ENCODE results near the gene RGL1. TPM values are rescaled to one million over a fixed set of nuclear protein-coding genes. Genes with fewer than 3 reads are reported as not detected.

The RGL1 gene
- total RNA-seq, 1 experiment from 2014 or later = 3.7 TPM

GRCh38 chr1:183844806-183845205 lies 39.9 kb downstream of the RGL1 start:
- DNase-seq (ENCODE audit: low spot score) = no peak
- in situ Hi-C loops (cut with HindIII; ENCODE audit: low sequenced_read_pairs) = no loop called here

- in situ Hi-C loops (cut with HindIII; ENCODE audit: low sequenced_read_pairs) = no loop called here
Measured at GRCh38 chr1:183845681-183846080, 40.8 kb downstream of the RGL1 start.

GRCh38 chr1:183847641-183848040 lies 42.7 kb downstream of the RGL1 start:
- no peak for DNase-seq (ENCODE audit: low spot score)
- in situ Hi-C loops (cut with HindIII; ENCODE audit: low sequenced_read_pairs) = no loop called here

More at GRCh38 chr1:183845681-183846080, 40.8 kb downstream of the RGL1 start:
- DNase-seq (ENCODE audit: low spot score) = no peak

GRCh38 chr1:183850852-183851251 lies 45.9 kb downstream of the RGL1 start:
- in situ Hi-C loops (cut with HindIII; ENCODE audit: low sequenced_read_pairs) = no loop called here
- DNase-seq (ENCODE audit: low spot score) = no peak

- in situ Hi-C loops (cut with HindIII; ENCODE audit: low sequenced_read_pairs) = no loop called here
- no peak for DNase-seq (ENCODE audit: low spot score)
Measured at GRCh38 chr1:183859119-183859518, 54.2 kb downstream of the RGL1 start.

- no peak for DNase-seq (ENCODE audit: low spot score)
- in situ Hi-C loops (cut with HindIII; ENCODE audit: low sequenced_read_pairs) = no loop called here
Measured at GRCh38 chr1:183859831-183860230, 54.9 kb downstream of the RGL1 start.

- in situ Hi-C loops (cut with HindIII; ENCODE audit: low sequenced_read_pairs) = no loop called here
- no peak for DNase-seq (ENCODE audit: low spot score)
Measured at GRCh38 chr1:183862967-183863366, 58.0 kb downstream of the RGL1 start.

GRCh38 chr1:183863852-183864251 lies 58.9 kb downstream of the RGL1 start:
- in situ Hi-C loops (cut with HindIII; ENCODE audit: low sequenced_read_pairs) = no loop called here

GRCh38 chr1:183864611-183865010 lies 59.7 kb downstream of the RGL1 start:
- DNase-seq (ENCODE audit: low spot score) = peak; percentile 62
- in situ Hi-C loops (cut with HindIII; ENCODE audit: low sequenced_read_pairs) = no loop called here

More at GRCh38 chr1:183863852-183864251, 58.9 kb downstream of the RGL1 start:
- no peak for DNase-seq (ENCODE audit: low spot score)

GRCh38 chr1:183869230-183869629 lies 64.3 kb downstream of the RGL1 start:
- no peak for DNase-seq (ENCODE audit: low spot score)
- in situ Hi-C loops (cut with HindIII; ENCODE audit: low sequenced_read_pairs) = no loop called here

- in situ Hi-C loops (cut with HindIII; ENCODE audit: low sequenced_read_pairs) = no loop called here
- DNase-seq (ENCODE audit: low spot score) = no peak
Measured at GRCh38 chr1:183869664-183870063, 64.7 kb downstream of the RGL1 start.

GRCh38 chr1:183870351-183871077 lies 65.6 kb downstream of the RGL1 start:
- DNase-seq (ENCODE audit: low spot score) = peak; percentile 27

GRCh38 chr1:183871142-183871541 lies 66.2 kb downstream of the RGL1 start:
- in situ Hi-C loops (cut with HindIII; ENCODE audit: low sequenced_read_pairs) = no loop called here
- peak; percentile 72 for DNase-seq (ENCODE audit: low spot score)

More at GRCh38 chr1:183870351-183871077, 65.6 kb downstream of the RGL1 start:
- in situ Hi-C loops (cut with HindIII; ENCODE audit: low sequenced_read_pairs) = no loop called here

- no peak for DNase-seq (ENCODE audit: low spot score)
- in situ Hi-C loops (cut with HindIII; ENCODE audit: low sequenced_read_pairs) = no loop called here
Measured at GRCh38 chr1:183871601-183872000, 66.7 kb downstream of the RGL1 start.

GRCh38 chr1:183872403-183872802 lies 67.5 kb downstream of the RGL1 start:
- no peak for DNase-seq (ENCODE audit: low spot score)
- in situ Hi-C loops (cut with HindIII; ENCODE audit: low sequenced_read_pairs) = no loop called here

GRCh38 chr1:183873642-183874041 lies 68.7 kb downstream of the RGL1 start:
- no peak for DNase-seq (ENCODE audit: low spot score)
- in situ Hi-C loops (cut with HindIII; ENCODE audit: low sequenced_read_pairs) = no loop called here

- no peak for DNase-seq (ENCODE audit: low spot score)
- in situ Hi-C loops (cut with HindIII; ENCODE audit: low sequenced_read_pairs) = no loop called here
Measured at GRCh38 chr1:183876309-183876708, 71.4 kb downstream of the RGL1 start.

GRCh38 chr1:183877053-183877720 lies 72.3 kb downstream of the RGL1 start:
- DNase-seq (ENCODE audit: low spot score) = peak; percentile 67
- in situ Hi-C loops (cut with HindIII; ENCODE audit: low sequenced_read_pairs) = no loop called here

GRCh38 chr1:183879494-183879893 lies 74.6 kb downstream of the RGL1 start:
- DNase-seq (ENCODE audit: low spot score) = no peak
- in situ Hi-C loops (cut with HindIII; ENCODE audit: low sequenced_read_pairs) = no loop called here

GRCh38 chr1:183879966-183880365 lies 75.0 kb downstream of the RGL1 start:
- DNase-seq (ENCODE audit: low spot score) = no peak
- in situ Hi-C loops (cut with HindIII; ENCODE audit: low sequenced_read_pairs) = no loop called here
